GM12878 (cell line): ENCODE data around the gene ATAD3A. TPM values are rescaled to one million over a fixed set of nuclear protein-coding genes. Genes with fewer than 3 reads are reported as not detected.

Experiments
- ATAC-seq: fragments of 200-7000 bp; cut with Tn5 transposase; 3 replicates; pipeline ENCODE4 v1.9.1; 2020; ENCODE audit warnings: mild to moderate bottlenecking, moderate library complexity
- BruUV-seq: library from RNA; stranded (reverse); fragments of 400-500 nt; replicated peaks from 2 replicates; lab custom pipeline; 2021; lab: Mats Ljungman, UMichigan
- CTCF ChIA-PET: fragments of 300-600 bp; sonication (Branson Sonifier 250); formaldehyde crosslinking; extraction: SDS; loops from one replicate; lab custom pipeline; 2021; ENCODE audit warnings: inconsistent platforms; lab: Yijun Ruan, JAX
- POLR2A ChIA-PET: fragments of 350-600 bp; formaldehyde crosslinking; extraction: SDS; loops from one replicate; lab custom pipeline; 2021; ENCODE audit warnings: inconsistent platforms; lab: Charles Lee
- RAD21 ChIA-PET: fragments of 300-600 bp; sonication (Branson Sonifier 250); formaldehyde crosslinking; loops from one replicate; lab custom pipeline; 2023; ENCODE audit warnings: antibody characterized with exemption; ENCODE audit not compliant: unreplicated experiment; lab: Charles Lee
- SMC1A ChIA-PET: fragments of 300-600 bp; sonication (Branson Sonifier 250); formaldehyde crosslinking; loops from one replicate; lab custom pipeline; 2023; ENCODE audit not compliant: unreplicated experiment, uncharacterized antibody; lab: Charles Lee
- DNase-seq: peaks from one replicate; pipeline ENCODE4 v3.0.0-alpha.2; 2011; ENCODE audit warnings: low read depth, low spot score
- FAIRE-seq: peaks from 3 replicates; lab custom pipeline; 2011; peaks lifted over from hg19 to GRCh38; lab: Jason Lieb, UNC
- H2AFZ ChIP-seq: 2 replicates; pipeline ENCODE4 v1.6.0; 2011; ENCODE audit warnings: low read depth, low read length, control low read depth; ENCODE audit not compliant: control insufficient read depth
- H3K27ac ChIP-seq: 2 replicates; pipeline ENCODE4 v1.5.1; 2011; ENCODE audit warnings: control low read depth; ENCODE audit not compliant: control insufficient read depth, insufficient read depth
- H3K27me3 ChIP-seq, 2 experiments: replicated peaks in 1 of 2; 2 replicates each; pipeline versions ENCODE4 v1.6.0 to v1.6.1; 2011; ENCODE audit warnings: low read length in 1 of 2; ENCODE audit not compliant: control insufficient read depth in 2 of 2, insufficient read depth in 2 of 2
- H3K36me3 ChIP-seq, 2 experiments: 2 replicates each; pipeline ENCODE4 v1.5.1; 2011; ENCODE audit warnings: low read length in 1 of 2; ENCODE audit not compliant: control insufficient read depth in 2 of 2, insufficient read depth in 2 of 2
- H3K4me1 ChIP-seq: 2 replicates; pipeline ENCODE4 v1.6.1; 2011; ENCODE audit warnings: mild to moderate bottlenecking, low read length, moderate library complexity, mixed read lengths; ENCODE audit not compliant: control insufficient read depth, insufficient read depth
- H3K4me2 ChIP-seq: 2 replicates; pipeline ENCODE4 v1.6.0; 2011; ENCODE audit warnings: control low read depth; ENCODE audit not compliant: control insufficient read depth, insufficient read depth
- H3K4me3 ChIP-seq: fragments of 200-600 bp; sonication (generic); 2 replicates; pipeline ENCODE4 v1.5.1; 2016
- H3K79me2 ChIP-seq: 2 replicates; pipeline ENCODE4 v1.6.0; 2011; ENCODE audit warnings: low read length; ENCODE audit not compliant: control insufficient read depth, insufficient read depth
- H3K9ac ChIP-seq: 2 replicates; pipeline ENCODE4 v1.8.0; 2011; ENCODE audit warnings: low read length, control low read depth, mixed read lengths; ENCODE audit not compliant: control insufficient read depth, insufficient read depth
- H3K9me3 ChIP-seq: replicated peaks from 3 replicates; pipeline ENCODE4 v1.5.1; 2011; ENCODE audit warnings: mild to moderate bottlenecking, low read length; ENCODE audit not compliant: control insufficient read depth, insufficient read depth
- H4K20me1 ChIP-seq: 2 replicates; pipeline ENCODE4 v1.6.0; 2011; ENCODE audit not compliant: control insufficient read depth, insufficient read depth
- EP300 ChIP-seq, 2 experiments: fragments of 150-350 bp in 1 of 2; IDR thresholded peaks; 2 replicates each; pipeline ENCODE4 v1.6.1; 2011 to 2012; ENCODE audit warnings: low read depth in 2 of 2, low read length in 2 of 2, borderline replicate concordance in 1 of 2, improper control_type of control experiment in 1 of 2, inconsistent platforms in 1 of 2; ENCODE audit not compliant: control insufficient read depth in 1 of 2
- SPI1 ChIP-seq: IDR thresholded peaks from 2 replicates; pipeline ENCODE4 v1.6.1; 2011; ENCODE audit warnings: low read depth, mild to moderate bottlenecking, low read length, moderate library complexity, borderline replicate concordance; ENCODE audit not compliant: insufficient read depth
- ZNF592 ChIP-seq: fragments of 450-650 bp; IDR thresholded peaks from 2 replicates; pipeline ENCODE4 v1.6.1; 2017; ENCODE audit warnings: mild to moderate bottlenecking, moderate library complexity
- ZNF687 ChIP-seq: fragments of 450-650 bp; IDR thresholded peaks from 2 replicates; pipeline ENCODE4 v1.6.1; 2017; ENCODE audit warnings: mild to moderate bottlenecking, moderate library complexity
- WGBS: methylation state at CpG from one replicate; pipeline ENCODE4 v1.1.6; 2016; ENCODE audit warnings: low lambda C conversion rate; ENCODE audit not compliant: insufficient replicate concordance, insufficient coverage; ENCODE audit errors: missing lambda C conversion rate; 5-methylcytosine and 5-hydroxymethylcytosine counted together
- in situ Hi-C: fragments of 300-500 bp; cut with MboI; formaldehyde crosslinking; loops from 9 replicates; pipeline ENCODE4 v1.14.3; 2018; ENCODE audit warnings: mixed read lengths
- intact Hi-C: fragments of 100-400 bp; cut with micrococcal nuclease; formaldehyde crosslinking; loops from one replicate; pipeline ENCODE4 v1.14.2; 2022; ENCODE audit not compliant: unreplicated experiment
- polyA plus RNA-seq, 11 experiments: library from polyadenylated mRNA; depleted of rRNA in 4 of 11; unstranded in 6 of 11; stranded (reverse) in 5 of 11; fragments of >200 nt; fragmentation: Nextera tagmentation in 4 of 11; fragmentation: Illumina TruSeq in 1 of 11; extraction: Ambion mirVana in 4 of 11; extraction: Trizol in 1 of 11; gene quantifications; 1 replicate in 1 of 11; 2 replicates in 10 of 11; pipeline versions ENCODE4 v1.2.1 to v1.2.3, GENCODE V29; 2011 to 2016; ENCODE audit warnings: inconsistent platforms in 2 of 11, missing spikeins in 2 of 11, low read depth in 1 of 11
- total RNA-seq, 4 experiments: library from RNA; depleted of rRNA in 3 of 4; stranded (reverse); fragments of >200 nt in 3 of 4; fragmentation: Illumina TruSeq in 1 of 4; extraction: Trizol in 1 of 4; gene quantifications; 2 replicates each; pipeline versions ENCODE4 v1.2.1 to v1.2.3, GENCODE V29; 2013 to 2021

The ATAD3A gene
- total and polyA plus RNA-seq, 10 of the 15 experiments (the other 5 are each of a cell fraction or from before 2014, with no cell fraction given), result 0.05 to 93.5 (median 38.9) TPM

- POLR2A ChIA-PET, result no interaction called here
- CTCF ChIA-PET, result no interaction called here
- WGBS, result 12% methylated on average over 9 of the region's 9 CpGs
- RAD21 ChIA-PET, result no interaction called here
- intact Hi-C loops (no loop called here), in situ Hi-C loops (no loop called here)
- DNase-seq, result no peak
- SMC1A ChIA-PET, result no interaction called here
- no TSS peak for BruUV-seq
- peak; percentile 31; the same call in 1 of the 3 replicates for ATAC-seq
- TF ChIP-seq SPI1 (peak; percentile 70), ZNF687 (no peak), EP300 (IDR thresholded peaks at IDR 0.05; ENCODE audit: borderline replicate concordance in 1 of 2, control insufficient read depth in 1 of 2, low read depth in 2 of 2, low read length in 2 of 2) (no peak), ZNF592 (no peak)
- H3K27me3 ChIP-seq, result 0 out of 4 replicates have a peak, but pooled peaks cover 0 to 3% of the 10 kb centered on the region in 2 experiments
- FAIRE-seq, result no peak
- H3K79me2 ChIP-seq, result no peaks in the 10 kb centered on the region
- no peaks in the 10 kb centered on the region for H3K9me3 ChIP-seq
- no peaks in the 10 kb centered on the region for H3K36me3 ChIP-seq
- no peak overlapping the region for H2AFZ ChIP-seq
- no peak overlapping the region for H3K4me3 ChIP-seq
- no peaks in the 10 kb centered on the region for H3K4me1 ChIP-seq
- H3K9ac ChIP-seq, result no peak overlapping the region
- no peaks in the 10 kb centered on the region for H4K20me1 ChIP-seq
- no peak overlapping the region for H3K27ac ChIP-seq
- H3K4me2 ChIP-seq, result no peak overlapping the region
These were observed 70.8 kb downstream of the ATAD3A start for GRCh38 chr1:1582585-1583346.
